ENCODE measurements around the gene IGLL5. TPM values are rescaled to one million over a fixed set of nuclear protein-coding genes. Genes with fewer than 3 reads are reported as not detected.

The IGLL5 gene
- total and polyA plus RNA-seq, 9 of the 15 experiments (the other 6 are each of a cell fraction or from before 2014, with no cell fraction given), result not detected

GRCh38 chr22:22893077-22893805 lies 5.6 kb downstream of the IGLL5 start (continued):
- TF ChIP-seq ZBTB40 (IDR thresholded peaks at IDR 0.05) (no peak), ZBTB40 (CRISPR knock-in tag; IDR thresholded peaks at IDR 0.05) (0 out of 2 replicates have a peak, but pooled peaks have one; percentile 7), MCM2 (IDR thresholded peaks at IDR 0.05; ENCODE audit: low read depth) (no peak), MIER1 (IDR thresholded peaks at IDR 0.05; ENCODE audit: low read depth) (no peak), SMAD3 (CRISPR knock-in tag; conservative IDR thresholded peaks at IDR 0.05) (no peak)

Data from K562 (cell line).